Measurements from ENCODE around the gene FAM20A. TPM values are rescaled to one million over a fixed set of nuclear protein-coding genes. Genes with fewer than 3 reads are reported as not detected.

Gene FAM20A
- total RNA-seq, 1 donor from 2014 or later, result 0.37 TPM

DNA sequence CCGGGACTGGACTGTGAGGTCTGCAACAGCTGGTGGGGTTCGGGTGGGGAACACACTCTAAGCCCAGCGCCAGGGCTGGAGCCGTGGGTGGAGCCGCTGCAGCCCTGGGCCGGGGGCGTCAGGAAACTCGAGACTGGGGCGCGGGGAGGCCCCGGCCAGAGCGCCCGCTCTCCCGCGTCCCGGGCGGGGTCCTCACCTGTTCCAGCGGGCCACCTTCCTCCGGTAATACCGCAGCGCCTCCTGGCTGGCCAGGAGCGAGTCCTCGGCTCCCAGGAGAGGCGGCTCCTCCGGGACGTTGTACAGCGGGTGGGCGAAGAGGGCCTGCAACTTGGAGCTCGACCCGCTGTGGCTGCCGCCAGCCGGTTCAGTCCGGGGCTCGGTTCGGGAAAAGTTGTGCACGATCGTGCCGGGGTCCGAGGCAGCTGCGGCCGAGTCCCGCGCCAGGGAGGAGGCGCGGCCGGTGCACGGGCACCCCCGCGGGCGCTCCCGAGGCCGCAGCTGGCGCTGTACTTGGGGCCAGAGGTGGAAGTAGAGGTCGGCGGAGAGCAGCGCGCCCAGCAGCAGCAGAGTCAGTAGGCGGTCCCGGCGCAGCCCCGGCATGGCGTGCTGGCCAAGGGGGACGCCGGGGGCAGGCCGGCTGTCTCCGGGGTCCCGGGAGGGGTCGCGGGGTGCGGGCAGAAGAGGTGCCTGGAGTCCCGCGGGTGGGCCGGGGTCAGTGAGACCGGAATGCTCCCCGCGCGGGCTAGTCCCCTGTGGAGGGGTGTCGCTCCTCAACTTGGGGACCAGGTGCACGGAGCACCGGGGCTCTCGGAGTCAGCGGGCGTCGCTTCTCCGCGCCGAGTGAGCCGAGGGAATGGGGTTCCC, 868 bp downstream of the FAM20A start:
- H3K27ac Mint-ChIP-seq (ENCODE audit: unreplicated experiment), result no peak overlapping the region
- TF ChIP-seq CTCF (IDR thresholded peaks at IDR 0.05; ENCODE audit: partially characterized antibody, unreplicated experiment), result no peak
- DNase-seq, result peak; percentile 62
- H3K36me3 Mint-ChIP-seq (ENCODE audit: unreplicated experiment), result no peaks in the 10 kb centered on the region
- H3K4me3 Mint-ChIP-seq (ENCODE audit: unreplicated experiment), result peak overlapping the region; percentile 87
- no peaks in the 10 kb centered on the region for H3K4me1 Mint-ChIP-seq (ENCODE audit: low read depth, unreplicated experiment)
- peaks cover 20% of the 10 kb centered on the region for H3K27me3 Mint-ChIP-seq (ENCODE audit: unreplicated experiment)
- peaks cover 6% of the 10 kb centered on the region for H3K9me3 Mint-ChIP-seq (ENCODE audit: unreplicated experiment)

- no peaks in the 10 kb centered on the region for H3K4me1 Mint-ChIP-seq (ENCODE audit: low read depth, unreplicated experiment)
- TF ChIP-seq CTCF (IDR thresholded peaks at IDR 0.05; ENCODE audit: partially characterized antibody, unreplicated experiment), result no peak
- H3K27ac Mint-ChIP-seq (ENCODE audit: unreplicated experiment), result no peak overlapping the region
- peaks cover 20% of the 10 kb centered on the region for H3K27me3 Mint-ChIP-seq (ENCODE audit: unreplicated experiment)
- peaks cover 6% of the 10 kb centered on the region for H3K9me3 Mint-ChIP-seq (ENCODE audit: unreplicated experiment)
- no peaks in the 10 kb centered on the region for H3K36me3 Mint-ChIP-seq (ENCODE audit: unreplicated experiment)
- no peak for DNase-seq
- peak overlapping the region; percentile 87 for H3K4me3 Mint-ChIP-seq (ENCODE audit: unreplicated experiment)
Measured at GRCh38 chr17:68599552-68600066, 1.6 kb downstream of the FAM20A start.

- Mint-ChIP-seq H3K4me3 (ENCODE audit: unreplicated experiment) (peak overlapping the region; percentile 87), H3K27ac (ENCODE audit: unreplicated experiment) (no peak overlapping the region), H3K36me3 (ENCODE audit: unreplicated experiment) (no peaks in the 10 kb centered on the region), H3K9me3 (ENCODE audit: unreplicated experiment) (peaks cover 6% of the 10 kb centered on the region), H3K4me1 (ENCODE audit: low read depth, unreplicated experiment) (no peaks in the 10 kb centered on the region), H3K27me3 (ENCODE audit: unreplicated experiment) (peaks cover 20% of the 10 kb centered on the region)
- TF ChIP-seq CTCF (IDR thresholded peaks at IDR 0.05; ENCODE audit: partially characterized antibody, unreplicated experiment), result no peak
- DNase-seq, result no peak
Measured at GRCh38 chr17:68599091-68599490, 2.1 kb downstream of the FAM20A start.

- Mint-ChIP-seq H3K9me3 (ENCODE audit: unreplicated experiment) (peaks cover 6% of the 10 kb centered on the region), H3K36me3 (ENCODE audit: unreplicated experiment) (no peaks in the 10 kb centered on the region), H3K4me1 (ENCODE audit: low read depth, unreplicated experiment) (no peaks in the 10 kb centered on the region), H3K4me3 (ENCODE audit: unreplicated experiment) (no peak overlapping the region), H3K27ac (ENCODE audit: unreplicated experiment) (no peak overlapping the region), H3K27me3 (ENCODE audit: unreplicated experiment) (peaks cover 20% of the 10 kb centered on the region)
- TF ChIP-seq CTCF (IDR thresholded peaks at IDR 0.05; ENCODE audit: partially characterized antibody, unreplicated experiment), result no peak
- no peak for DNase-seq
Measured at GRCh38 chr17:68598545-68598961, 2.6 kb downstream of the FAM20A start.

GRCh38 chr17:68598074-68598473, 3.1 kb downstream of the FAM20A start:
- Mint-ChIP-seq H3K9me3 (ENCODE audit: unreplicated experiment) (peaks cover 6% of the 10 kb centered on the region), H3K27ac (ENCODE audit: unreplicated experiment) (no peak overlapping the region), H3K4me3 (ENCODE audit: unreplicated experiment) (no peak overlapping the region), H3K36me3 (ENCODE audit: unreplicated experiment) (no peaks in the 10 kb centered on the region), H3K27me3 (ENCODE audit: unreplicated experiment) (peaks cover 20% of the 10 kb centered on the region), H3K4me1 (ENCODE audit: low read depth, unreplicated experiment) (no peaks in the 10 kb centered on the region)
- DNase-seq, result no peak
- no peak for TF ChIP-seq CTCF (IDR thresholded peaks at IDR 0.05; ENCODE audit: partially characterized antibody, unreplicated experiment)

All from glutamatergic neuron (in vitro differentiated cells).